ENCODE measurements around the gene SH3TC2.

The SH3TC2 gene

DNA sequence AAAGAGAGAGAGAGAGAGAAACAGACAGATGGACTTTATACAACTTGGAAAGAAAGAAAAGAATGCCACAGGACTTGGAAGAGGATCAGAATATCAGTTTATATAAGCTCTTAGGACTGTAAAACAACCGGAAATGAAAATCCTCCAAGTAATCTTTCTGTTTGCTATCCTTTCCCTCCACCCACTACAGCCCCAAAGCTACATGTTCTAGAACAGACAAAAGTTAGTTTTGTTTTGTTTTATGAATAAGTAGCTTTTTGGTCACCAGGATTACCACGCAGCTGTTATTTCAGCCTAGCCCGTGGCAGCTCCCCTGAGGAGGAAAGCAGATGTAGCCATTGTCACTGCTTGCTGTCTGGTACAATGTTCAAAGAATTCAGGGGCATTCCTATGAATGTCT is 66.6 kb downstream of the SH3TC2 start:
- no peak for DNase-seq

DNA sequence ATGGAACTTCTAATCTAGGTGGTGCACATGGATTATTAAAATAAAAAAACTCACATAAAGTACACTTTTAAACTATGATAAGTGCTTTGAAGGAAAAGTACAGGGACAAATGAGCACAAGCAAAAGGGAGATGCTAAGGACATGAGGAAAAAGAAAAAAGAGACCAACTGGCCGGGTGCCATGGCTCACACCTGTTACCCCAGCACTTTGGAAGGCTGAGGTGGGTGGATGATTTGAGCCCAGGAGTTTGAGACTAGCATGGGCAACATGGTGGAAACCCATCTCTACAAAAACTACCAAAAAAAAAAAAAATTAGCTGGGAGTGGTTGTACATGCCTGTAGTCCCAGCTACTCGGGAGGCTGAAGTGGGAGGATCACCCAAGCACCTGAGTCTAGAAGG is 67.1 kb downstream of the SH3TC2 start:
- DNase-seq = no peak

DNA sequence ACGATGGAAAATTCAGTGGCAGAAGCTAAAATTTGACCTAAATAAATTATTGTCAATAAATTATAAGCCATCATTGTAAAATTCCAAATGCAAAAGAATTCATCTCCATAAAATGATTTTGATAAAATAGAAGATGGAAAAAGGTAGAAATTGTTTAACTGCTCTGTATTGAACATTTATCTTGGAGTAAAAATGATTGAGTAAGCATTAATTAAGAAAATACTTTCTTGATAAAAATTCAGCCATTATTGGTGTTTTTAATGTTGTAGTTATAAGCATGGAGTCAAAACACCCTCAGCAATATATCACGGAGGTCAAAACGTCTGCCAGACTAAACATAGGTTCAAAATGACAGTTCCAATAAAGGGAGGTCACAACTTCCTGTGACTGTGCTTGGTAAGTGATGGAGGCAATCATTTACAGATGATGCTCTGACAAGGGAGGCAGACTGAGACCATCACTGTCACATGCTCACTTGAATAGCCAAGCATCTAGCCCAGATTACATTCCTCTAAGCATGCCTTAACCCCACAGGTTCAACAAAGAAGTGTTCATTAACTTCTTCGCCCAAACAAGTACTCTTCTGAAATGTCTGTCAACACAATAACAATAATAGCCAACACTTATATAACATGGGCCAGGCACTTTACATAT is 69.5 kb downstream of the SH3TC2 start:
- no peak for DNase-seq

DNA sequence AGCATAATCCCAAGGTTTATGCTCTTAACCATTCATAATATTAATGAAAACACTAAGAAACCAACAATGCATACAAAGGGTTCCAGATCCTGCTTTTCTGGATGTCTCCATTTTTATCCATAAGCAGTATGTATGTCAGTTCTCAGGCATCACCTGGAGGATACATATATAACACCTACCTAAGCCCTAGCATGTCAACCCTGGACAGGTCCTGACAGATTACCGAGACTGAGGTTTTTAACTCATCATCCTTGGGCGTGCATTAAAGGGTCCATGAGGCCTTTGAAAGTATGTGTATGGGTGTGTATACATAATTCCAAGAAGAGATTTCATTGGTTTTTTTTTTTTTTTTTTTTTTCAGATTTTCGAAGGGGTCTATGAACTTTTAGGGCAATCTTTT is 70.6 kb downstream of the SH3TC2 start:
- DNase-seq = no peak

DNA sequence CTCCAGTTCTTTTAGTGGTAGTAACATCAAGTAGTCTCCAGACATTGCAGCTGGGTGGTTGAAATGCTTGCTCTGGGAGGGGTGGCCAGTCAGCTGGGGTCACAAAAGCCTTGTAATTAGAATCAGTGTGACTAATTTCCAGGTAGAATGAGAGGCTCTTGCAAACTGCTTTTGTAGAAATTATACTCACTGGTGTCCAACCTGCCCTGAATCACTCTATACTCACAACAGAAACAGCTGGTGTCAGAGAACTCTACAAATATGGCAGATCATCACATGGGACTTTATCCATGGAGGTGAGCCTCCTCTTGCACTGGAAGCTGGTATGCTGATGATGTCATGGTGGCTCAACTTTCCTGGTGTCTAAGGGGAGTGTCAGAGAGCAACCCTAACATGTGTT is 71.3 kb downstream of the SH3TC2 start:
- DNase-seq = no peak

DNA sequence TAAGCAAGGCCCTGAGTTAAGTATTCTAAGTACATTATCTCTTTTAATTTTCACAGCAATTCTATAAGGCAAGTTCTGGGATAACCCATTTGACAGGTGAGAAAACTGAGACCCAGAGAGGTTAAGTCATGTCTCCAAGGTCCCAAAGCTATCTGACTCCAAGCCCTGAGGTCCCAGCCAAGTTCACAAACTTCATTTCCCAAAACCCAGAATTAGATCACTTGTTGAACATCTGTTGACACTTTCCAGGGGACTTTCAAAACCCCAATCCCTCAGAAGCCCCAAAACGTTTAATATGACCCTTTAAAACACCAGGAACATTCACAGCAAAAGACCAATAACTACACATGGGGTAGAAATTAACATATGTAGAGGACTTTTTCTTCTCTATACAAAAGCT is 72.0 kb downstream of the SH3TC2 start:
- DNase-seq = no peak

DNA sequence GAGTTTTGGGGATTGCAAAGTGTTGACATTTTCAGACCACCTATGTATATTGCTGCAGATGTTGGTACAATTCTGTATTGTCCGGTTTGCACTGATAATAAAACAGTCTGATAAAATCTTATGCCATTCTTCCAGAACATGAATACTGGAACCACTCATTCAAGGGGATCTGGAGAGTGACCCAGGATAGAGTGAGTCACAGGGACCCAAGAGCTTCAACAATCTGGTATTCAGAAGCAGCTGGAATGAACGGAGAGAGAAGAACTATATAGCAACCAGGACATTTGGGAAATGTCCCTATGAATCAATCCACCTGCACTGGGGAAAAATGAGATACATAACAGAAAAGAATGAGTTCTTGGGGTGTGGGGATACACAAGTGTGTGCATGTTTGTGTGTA is 73.3 kb downstream of the SH3TC2 start:
- DNase-seq = no peak

DNA sequence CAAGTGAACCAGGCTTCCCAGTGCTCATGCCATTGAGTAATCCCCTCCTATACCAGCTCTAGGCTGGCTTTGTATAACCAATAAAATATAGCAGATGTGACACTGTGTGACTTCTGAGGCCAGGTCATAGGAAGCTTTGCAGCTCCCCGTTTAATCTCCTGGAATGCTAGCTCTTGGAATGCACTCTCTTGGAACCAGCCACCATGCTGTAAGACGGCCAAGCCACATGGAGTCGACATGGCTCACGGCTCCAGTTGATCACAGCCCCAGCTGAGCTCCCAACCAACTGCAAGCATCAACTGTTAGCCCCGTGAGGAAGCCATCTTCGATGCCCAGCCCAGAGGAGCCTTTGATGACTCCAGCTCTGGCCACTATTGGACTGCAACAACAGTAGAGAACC is 74.5 kb downstream of the SH3TC2 start:
- DNase-seq = no peak

DNA sequence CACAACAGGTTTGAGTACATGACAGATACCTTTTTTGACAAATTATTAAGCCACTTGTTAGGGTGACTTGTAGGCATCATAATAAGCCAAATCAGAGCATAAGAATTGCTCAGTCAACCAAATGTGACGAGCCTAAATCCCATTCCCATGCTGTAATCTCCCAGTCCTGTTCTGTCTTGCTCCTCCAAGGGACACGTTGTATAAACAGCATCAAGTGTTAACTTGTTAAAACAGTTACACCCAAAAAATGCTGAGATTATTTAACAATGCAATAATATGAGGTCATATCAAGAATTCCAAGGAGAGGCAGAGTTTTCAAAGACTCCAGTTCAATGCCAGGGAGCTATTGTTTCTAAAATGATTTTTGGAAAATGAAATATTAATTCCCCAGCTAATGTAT is 76.2 kb downstream of the SH3TC2 start:
- no peak for DNase-seq

DNA sequence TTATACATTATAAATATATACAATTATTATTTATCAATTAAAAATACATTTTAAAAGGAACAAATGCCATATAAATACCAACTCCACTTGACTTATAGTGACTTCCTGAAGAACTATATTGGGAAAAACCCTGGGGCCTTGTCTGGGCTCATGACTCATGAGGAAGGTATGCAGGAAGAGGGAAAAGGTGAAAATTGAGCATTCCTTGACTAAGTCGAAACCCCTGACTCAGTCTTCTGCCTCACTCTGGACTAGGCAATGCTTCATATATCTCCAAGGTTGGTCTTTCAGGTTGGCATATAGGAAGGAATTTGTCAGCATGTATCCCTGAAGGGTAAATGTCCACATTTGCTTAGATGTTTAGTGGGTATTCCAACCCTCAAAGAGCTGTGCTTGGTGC is 78.5 kb downstream of the SH3TC2 start:
- DNase-seq = no peak

DNA sequence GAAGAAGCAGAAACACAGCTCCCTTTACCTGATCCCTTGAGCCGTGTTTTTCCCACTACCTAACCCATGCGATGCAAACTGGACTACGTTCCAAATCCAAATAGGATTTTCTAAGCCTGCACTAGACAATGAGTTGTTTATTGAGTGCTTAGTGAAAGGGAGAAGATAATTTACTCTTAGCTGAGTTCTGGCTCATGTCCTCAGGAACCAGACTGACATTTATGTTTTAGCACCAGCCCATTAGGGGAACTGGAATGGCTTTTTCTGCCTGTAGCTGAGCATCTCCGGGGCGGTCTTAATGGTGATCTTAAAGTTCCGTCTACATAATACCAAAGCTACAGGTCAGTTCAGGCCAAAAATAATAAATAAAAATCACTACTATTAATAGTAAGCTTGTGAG is 81.5 kb downstream of the SH3TC2 start:
- DNase-seq = no peak

DNA sequence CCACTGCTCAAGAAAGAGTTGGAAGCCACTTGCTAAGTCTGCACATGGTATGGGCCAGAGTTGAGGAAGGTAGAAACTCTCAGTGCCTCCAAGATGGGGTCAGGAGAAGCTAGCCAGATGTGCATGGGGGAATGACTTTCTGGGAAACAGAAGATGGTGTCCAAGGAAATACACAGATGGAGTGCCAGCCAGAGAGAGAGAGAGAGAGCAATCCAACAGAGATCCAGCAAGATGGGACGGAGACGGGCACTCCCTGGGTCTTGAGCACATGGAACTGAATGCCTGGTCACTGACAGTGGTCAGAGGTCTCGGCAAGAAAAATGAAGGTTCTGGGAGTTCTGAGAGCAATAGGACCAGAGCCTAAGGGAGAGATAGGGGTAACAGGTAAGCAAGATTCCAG is 82.1 kb downstream of the SH3TC2 start:
- no peak for DNase-seq

DNA sequence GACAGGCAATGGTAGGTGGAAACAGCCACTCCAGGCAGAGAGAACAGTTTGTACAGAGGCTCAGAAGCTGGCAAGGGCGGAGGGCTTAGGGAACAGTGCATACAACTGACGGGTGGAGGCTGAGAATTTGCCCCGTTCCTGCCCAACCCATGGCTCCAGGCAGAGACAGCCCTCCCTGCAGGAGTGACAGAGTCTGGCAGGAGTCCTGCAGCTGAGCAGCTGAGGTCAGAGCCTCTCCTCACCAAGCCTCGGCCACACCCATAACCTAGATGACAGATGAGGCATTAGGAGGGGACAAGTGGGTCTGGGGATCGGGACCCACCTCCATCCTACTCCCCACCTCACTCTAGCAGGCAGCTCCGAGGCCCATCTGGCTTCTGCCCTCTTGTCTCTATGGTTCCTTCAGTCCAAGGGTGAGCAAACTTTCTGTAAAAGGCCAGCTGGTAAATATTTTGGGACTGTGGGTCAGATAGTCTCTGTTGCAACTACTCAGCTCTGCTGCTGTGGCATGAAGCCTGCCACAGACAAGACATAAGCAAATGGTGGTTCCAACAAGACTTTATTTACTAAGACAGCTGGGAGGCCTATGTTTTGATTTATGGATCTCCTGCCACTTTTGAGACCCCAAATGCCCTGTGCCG is 83.7 kb downstream of the SH3TC2 start:
- no peak for DNase-seq

DNA sequence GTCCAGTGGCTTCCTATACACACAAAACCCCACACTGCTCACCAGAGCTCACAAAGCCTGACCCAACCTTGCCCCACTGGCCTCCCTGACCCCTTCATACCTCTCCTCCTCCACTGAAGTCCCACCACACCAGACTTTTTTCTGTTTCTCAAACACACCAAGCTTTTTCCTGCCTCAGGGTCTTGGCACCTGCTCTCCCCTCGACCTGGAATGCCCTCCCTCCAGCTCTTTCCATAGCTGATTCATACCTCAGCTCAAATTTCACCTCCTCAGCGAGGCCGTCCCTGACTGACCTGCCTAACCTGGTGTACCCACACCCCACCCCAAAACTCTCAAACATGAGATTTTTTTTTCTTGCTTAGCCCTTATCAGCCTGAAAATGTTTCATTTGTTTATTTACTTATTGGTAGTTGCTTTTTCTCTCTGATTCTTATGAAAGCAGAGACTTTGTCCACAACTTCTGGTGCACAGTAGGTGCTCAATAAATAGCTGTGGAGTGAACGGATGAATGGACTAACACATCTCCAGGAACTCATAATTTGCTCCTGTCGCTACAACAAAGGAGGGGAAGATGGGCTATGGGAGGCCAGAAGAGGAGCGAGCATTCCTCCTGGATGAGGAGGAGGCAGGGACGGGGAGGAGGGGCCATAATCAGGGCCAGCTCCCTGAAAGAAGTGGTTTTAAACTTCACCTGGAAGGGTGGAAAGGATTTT is 84.3 kb downstream of the SH3TC2 start:
- DNase-seq = no peak

DNA sequence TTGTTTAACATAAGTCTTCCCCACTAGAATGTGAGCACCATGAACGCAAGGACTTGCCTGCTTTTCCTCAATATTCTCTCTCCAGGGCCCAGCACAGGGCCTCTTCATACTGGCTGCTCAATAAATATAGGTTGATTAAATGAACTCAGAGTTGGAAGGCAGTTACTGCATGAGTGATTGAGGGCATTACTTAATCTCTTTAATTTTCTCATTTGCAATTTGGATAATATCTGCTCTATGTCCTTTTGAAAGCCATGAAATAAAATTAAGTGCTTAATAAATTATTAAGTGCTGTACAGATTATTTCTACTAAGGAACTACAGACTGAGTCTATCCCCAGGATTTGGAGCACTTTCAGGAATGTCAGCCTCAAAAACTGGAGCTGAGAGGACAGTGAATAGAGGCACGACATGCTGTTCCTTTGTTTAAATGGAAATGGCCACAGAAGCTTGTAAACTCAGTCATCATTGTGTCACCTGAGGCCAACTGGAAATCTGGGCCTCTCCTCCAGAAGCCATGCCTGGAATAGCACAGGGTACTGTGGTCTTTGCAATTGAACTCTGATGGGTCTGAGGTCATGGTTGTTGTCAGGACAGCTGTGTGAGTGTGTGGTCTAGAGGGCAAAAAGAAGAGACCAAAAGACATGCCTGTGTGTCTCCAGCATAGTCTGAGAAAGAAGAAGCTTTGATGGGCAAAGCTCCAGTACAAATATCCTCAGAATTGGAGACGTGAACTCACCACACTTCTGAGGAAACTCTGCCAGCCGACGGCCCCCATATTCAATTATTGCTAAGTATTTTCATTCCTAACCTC is 86.1 kb downstream of the SH3TC2 start:
- DNase-seq = no peak

DNA sequence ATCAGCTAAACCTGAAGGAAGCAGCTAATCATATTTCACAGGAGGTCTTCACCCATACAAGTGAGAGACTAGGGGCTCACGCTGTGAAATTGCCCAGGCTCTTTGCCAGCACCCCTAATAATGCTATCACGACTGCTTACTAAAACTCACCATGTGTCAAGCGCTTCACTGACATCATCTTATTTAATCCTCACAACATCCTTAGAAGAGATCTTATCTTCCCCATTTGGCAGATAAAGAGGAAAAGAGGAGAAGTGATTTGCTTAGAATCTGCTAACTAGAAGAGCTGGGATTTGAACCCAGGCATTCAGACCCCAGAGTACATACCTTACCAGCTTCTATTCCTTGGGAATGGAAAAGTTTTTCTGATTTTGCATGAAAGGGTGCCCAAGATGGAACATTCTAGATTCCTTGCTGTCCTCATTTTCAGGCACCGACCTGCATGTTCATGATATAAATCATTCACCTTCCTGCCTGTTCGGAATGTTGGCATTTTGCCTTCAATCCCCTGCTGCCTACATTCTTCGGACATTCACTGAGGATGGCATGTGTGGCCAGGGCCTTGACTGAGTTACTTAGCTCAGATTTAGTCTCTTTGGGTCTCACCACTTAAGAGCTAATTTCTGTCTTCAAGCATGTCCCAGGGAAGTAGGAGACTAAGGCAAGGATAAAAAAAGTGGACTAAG is 88.1 kb downstream of the SH3TC2 start:
- no peak for DNase-seq

DNA sequence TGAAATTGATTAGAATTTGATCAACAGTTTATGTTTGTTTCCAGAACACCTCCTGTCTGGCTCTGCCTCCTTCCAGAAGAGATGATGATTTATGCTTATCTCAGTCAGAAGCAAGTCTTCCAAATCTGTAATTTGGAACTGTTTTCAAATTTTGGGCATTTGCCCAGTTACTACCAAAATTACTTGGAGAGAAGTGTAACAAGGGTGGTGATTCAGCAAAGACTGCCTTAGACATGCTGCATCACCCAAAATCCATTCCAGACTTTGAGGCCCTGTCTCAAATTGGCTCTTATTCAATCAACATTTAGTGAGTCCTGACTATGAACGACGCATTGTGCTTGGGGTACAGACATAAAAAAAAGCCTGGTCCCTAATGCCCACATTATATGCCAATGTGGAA is 89.4 kb downstream of the SH3TC2 start:
- DNase-seq = no peak

DNA sequence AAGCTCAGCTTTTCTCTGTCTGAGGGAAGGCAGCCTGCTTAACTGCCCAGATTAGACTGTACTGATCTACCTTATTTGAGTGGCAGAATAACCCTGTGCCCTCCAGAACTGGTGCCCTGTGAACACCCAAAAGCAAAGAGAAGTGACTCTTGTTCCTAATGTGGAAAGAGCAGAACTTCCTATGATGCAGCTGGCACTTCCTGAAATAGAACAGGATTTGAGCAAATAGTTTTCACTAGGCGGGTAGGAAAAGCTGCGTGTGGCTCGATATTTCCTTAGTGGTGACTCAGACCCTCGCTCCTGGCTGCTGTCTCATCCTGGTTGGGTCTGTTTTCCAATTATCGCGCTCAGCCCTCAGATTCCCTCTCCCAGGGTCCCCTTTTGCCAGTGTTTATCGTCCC is 89.9 kb downstream of the SH3TC2 start:
- peak; percentile 84 for DNase-seq

DNA sequence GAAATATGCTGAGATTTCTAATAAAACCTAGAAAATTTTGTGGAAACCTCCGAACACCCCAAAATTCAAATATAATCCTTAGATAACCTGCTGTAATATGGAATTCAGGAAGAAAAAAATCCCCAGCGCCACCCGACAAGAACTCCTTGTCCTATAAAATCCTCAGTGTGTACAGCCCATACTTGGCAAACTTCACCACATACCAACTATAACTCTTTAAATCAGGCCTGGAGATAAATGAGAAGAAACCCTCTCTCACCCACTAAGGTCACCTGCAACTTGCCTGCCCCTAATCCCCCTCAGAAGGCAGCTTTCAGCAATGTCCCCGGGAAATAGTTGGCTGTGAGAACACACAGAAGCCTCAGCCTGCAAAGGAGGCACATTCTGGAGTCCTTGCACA is 90.5 kb downstream of the SH3TC2 start:
- no peak for DNase-seq

DNA sequence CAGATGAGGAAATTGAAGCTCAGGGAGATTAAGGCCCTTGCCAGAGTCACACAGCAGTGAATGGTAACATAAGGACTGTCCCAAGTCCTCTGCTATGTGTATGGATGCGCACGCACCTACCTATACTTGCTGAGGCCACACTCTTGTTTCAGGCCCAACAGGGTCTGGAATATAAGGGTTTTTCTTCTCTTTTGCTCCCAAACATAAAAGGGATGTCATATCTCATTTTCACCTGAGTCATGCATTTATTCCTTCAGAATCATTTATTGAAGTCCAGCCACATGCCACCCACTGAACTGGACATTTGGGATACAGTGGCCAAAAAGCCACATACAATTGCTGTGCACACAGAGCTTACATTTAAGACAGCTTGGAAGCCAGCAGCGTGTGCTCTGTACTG is 92.0 kb downstream of the SH3TC2 start:
- DNase-seq = no peak

DNA sequence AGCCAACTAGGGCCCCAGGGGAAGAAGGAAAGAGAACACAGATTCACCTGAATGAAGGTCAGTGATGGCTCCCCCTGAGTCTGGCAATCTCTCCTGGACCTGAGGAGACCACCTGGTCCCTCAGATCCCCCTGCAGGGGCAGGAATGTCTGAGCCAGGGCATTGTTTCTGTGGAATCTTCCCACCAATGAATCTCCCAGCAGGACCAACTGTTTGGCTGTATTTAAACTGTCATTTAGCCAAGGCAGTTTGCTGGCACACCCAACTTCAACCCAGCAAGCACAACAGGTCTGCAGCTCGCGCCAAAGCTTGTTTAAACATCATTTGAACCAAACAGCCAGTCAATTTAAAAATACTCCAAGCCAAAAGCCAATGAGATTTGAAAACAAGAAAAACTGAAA is 92.6 kb downstream of the SH3TC2 start:
- DNase-seq = no peak

DNA sequence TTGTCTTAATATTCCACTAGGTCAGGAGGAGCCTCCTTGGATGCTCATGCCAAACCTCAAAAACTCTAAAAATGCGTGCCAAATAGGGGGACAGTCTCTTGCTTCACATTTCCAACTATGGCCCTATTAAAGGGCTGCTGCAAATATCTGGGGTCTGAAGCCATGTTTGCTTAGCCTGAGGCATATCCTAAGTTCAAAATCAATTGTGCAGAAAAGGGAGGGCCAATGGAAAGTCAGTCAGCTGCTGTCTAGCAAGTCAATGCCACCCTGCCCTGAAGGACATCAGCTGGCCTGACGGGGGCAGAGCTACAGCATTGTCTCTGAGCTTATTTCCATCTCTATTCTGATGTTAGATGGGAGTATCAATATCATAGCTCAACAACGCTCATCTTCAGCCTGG is 93.6 kb downstream of the SH3TC2 start:
- DNase-seq = no peak

DNA sequence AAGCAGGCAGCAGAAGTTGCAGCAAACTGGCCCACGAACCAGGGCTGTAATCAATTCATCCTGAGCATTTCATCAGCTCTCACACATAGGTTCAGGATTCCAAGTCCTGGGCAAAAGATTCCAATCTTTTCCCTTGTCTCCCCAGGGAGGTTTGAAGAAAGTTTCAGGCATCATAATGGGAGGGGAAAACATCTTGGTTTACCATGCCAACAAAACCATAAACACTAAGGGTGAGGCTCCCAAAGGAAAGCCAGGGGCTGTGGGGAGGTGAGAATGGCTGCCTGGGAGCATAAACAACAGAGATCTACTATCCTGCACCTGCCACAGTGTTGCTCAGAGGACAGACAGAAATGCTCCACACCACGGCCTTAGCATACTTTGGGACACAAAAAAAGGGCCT is 94.6 kb downstream of the SH3TC2 start:
- DNase-seq = no peak
